ENCODE data around the gene C1S.
"Not testable (repeated sequence)": the region's sequence is repeated elsewhere in the genome, so short reads cannot be mapped to it uniquely, and the experiment has no call there.

The C1S gene

DNA sequence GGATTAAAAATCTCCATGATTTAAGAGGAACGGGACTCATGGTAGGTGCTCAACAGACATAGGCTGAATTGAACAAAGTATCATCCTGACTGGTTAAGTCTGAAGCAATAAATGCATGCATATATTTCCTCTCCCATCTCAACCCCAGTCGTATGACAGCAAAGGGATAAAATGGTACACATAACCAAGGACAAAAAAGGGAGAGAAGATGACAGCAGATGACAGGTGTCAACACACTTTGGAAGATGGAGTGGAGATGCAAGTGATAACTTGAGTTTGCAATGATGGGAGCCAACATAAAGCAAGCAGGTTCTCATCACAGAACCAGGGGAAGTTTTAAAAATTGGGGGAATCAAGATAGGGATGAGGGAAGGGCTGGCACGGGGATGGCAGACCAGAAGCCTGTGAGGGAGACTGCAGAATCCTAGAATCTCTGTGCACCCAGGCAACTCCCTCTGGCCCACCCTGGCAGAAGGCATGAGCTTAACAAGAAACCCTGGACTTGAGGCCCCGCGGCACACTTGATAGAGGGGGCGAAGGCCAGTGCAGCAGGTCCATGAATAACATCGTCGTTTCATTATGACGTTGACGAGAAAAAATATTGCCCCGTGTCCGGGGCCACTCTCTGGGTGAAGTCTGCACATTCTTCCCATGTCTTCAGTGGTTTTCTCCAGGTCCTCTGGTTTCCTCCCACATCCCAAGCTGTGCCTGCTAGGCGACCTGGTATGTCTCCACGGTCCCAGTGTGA is 43.5 kb downstream of the C1S start:
- Mint-ChIP-seq H3K27me3 (ENCODE audit: low read depth, poor library complexity) (no peaks in the 10 kb centered on the region), H3K27ac (no peak overlapping the region), H3K4me3 (no peak overlapping the region), H3K36me3 (ENCODE audit: low read depth) (peaks cover 51% of the 10 kb centered on the region), H3K4me1 (peaks cover 21% of the 10 kb centered on the region), H3K9me3 (peaks cover 23% of the 10 kb centered on the region)
- DNase-seq, result no peak
- TF ChIP-seq, protein P1, sequence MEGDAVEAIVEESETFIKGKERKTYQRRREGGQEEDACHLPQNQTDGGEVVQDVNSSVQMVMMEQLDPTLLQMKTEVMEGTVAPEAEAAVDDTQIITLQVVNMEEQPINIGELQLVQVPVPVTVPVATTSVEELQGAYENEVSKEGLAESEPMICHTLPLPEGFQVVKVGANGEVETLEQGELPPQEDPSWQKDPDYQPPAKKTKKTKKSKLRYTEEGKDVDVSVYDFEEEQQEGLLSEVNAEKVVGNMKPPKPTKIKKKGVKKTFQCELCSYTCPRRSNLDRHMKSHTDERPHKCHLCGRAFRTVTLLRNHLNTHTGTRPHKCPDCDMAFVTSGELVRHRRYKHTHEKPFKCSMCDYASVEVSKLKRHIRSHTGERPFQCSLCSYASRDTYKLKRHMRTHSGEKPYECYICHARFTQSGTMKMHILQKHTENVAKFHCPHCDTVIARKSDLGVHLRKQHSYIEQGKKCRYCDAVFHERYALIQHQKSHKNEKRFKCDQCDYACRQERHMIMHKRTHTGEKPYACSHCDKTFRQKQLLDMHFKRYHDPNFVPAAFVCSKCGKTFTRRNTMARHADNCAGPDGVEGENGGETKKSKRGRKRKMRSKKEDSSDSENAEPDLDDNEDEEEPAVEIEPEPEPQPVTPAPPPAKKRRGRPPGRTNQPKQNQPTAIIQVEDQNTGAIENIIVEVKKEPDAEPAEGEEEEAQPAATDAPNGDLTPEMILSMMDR (IDR thresholded peaks at IDR 0.05), result no peak

DNA sequence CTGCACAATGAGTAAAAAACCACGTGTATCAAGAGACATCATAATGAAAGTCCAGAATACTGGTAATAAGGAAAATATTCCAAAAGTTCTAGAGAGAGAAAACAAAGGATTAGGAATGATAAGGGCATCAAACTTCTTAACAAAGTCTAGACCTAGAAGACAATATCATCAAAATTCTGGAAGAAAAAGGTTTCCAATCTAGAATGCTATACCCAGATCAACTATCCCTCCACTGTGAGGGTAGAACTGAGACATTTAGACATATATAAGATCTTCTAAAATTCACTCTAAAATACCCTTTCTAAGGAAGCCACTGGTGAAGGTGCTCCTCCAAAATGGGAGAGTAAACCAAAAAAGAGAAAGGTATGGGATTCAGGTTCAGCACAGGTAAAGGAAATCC is 45.6 kb downstream of the C1S start:
- peaks cover 3% of the 10 kb centered on the region for H3K27me3 Mint-ChIP-seq (ENCODE audit: low read depth, poor library complexity)
- H3K36me3 Mint-ChIP-seq (ENCODE audit: low read depth), result peaks cover 44% of the 10 kb centered on the region
- H3K9me3 Mint-ChIP-seq, result peaks cover 23% of the 10 kb centered on the region
- H3K4me3 Mint-ChIP-seq, result peak overlapping the region; percentile 56
- no peak overlapping the region for H3K27ac Mint-ChIP-seq
- TF ChIP-seq, protein P1 (IDR thresholded peaks at IDR 0.05), result no peak
- DNase-seq, result no peak
- H3K4me1 Mint-ChIP-seq, result peaks cover 28% of the 10 kb centered on the region

DNA sequence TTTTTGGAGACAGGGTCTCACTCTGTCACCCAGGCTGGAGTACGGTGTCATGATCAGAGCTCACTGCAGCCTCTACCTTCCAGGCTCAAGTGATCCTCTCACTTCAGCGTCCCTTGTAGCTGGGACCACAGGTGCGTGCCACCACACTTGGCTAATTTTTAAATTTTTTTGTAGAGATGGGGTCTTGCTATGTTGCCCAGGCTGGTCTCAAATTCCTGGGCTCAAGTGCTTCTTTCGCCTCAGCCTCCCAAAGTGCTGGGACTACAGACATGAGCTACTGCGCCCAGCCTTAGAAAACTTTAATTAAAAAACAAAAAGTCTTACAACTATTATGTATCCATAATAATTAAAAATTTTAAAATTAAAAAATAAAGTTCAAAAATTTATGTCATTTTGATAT is 46.7 kb downstream of the C1S start:
- not testable (repeated sequence) for H3K27ac Mint-ChIP-seq; H3K27me3 Mint-ChIP-seq (ENCODE audit: low read depth, poor library complexity); DNase-seq
- H3K36me3 Mint-ChIP-seq (ENCODE audit: low read depth), result peaks cover 43% of the 10 kb centered on the region
- H3K9me3 Mint-ChIP-seq, result peaks cover 23% of the 10 kb centered on the region
- H3K4me3 Mint-ChIP-seq, result peak overlapping the region; percentile 56
- H3K4me1 Mint-ChIP-seq, result peaks cover 24% of the 10 kb centered on the region

DNA sequence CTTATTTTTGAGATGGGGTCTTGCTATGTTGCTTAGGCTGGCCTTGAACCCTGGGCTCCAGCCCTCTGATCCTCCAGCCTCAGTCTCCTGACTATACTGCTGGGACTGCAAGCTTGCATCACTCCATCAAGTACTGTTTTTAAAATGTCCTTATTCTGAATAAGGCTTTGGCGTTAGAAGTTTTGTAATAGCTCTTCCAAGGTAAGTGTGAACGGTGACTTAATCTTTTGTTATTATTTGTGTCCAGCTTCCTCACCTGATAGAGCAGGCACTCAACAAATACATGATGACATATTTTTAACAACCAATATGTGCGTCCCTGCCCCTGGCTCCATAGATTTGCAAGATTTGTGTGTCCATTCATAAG is 47.1 kb downstream of the C1S start:
- TF ChIP-seq, protein P1 (IDR thresholded peaks at IDR 0.05), result no peak
- H3K27ac Mint-ChIP-seq, result peak overlapping the region; percentile 97
- H3K36me3 Mint-ChIP-seq (ENCODE audit: low read depth), result peaks cover 39% of the 10 kb centered on the region
- DNase-seq, result no peak
- H3K9me3 Mint-ChIP-seq, result peaks cover 23% of the 10 kb centered on the region
- H3K4me1 Mint-ChIP-seq, result peaks cover 20% of the 10 kb centered on the region
- H3K4me3 Mint-ChIP-seq, result peak overlapping the region; percentile 89
- peaks cover 3% of the 10 kb centered on the region for H3K27me3 Mint-ChIP-seq (ENCODE audit: low read depth, poor library complexity)

DNA sequence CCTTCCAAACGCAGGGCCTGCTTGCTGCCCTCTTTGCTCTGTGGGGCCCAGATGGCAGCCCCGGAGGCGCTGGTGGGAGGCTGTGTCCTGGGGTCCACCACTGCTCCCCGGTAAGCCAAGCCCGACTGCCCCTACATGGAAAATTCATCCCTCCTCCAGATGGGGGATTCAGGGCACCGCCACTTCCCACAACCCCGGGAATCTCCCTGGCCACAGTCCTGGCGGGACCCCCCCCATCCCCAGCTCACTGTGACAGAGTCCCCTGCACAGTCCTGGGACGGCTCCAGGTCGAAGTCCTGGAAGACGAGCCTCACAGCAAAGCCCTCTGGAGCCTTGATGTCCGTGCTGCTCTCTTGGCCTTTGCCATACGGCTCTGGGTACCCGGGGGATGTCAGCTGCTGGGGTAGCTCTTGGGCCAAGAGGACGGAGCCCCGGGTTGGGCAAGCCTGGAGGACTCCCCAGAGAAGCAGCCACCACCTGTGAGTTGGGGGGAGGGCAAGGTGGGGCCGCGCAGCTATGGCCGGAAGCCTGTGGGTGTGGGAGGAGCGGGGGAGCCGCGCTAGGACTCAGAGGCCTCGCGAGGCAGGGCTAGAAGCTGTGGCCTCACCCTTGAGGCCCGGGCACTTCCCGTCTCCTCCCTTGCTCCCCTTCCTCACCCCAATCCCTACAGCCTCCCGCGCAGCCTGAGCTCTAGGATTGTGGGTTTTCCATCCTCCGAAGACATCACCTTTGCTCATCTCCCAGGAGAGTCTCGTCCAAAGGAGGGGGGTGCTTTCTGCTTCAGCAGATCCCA is 47.7 kb downstream of the C1S start:
- Mint-ChIP-seq H3K27me3 (ENCODE audit: low read depth, poor library complexity) (peaks cover 3% of the 10 kb centered on the region), H3K36me3 (ENCODE audit: low read depth) (peaks cover 35% of the 10 kb centered on the region), H3K4me3 (peak overlapping the region; percentile 89), H3K27ac (peak overlapping the region; percentile 97), H3K9me3 (peaks cover 23% of the 10 kb centered on the region), H3K4me1 (peaks cover 20% of the 10 kb centered on the region)
- TF ChIP-seq, protein P1 (IDR thresholded peaks at IDR 0.05), result no peak
- DNase-seq, result peak; percentile 66

DNA sequence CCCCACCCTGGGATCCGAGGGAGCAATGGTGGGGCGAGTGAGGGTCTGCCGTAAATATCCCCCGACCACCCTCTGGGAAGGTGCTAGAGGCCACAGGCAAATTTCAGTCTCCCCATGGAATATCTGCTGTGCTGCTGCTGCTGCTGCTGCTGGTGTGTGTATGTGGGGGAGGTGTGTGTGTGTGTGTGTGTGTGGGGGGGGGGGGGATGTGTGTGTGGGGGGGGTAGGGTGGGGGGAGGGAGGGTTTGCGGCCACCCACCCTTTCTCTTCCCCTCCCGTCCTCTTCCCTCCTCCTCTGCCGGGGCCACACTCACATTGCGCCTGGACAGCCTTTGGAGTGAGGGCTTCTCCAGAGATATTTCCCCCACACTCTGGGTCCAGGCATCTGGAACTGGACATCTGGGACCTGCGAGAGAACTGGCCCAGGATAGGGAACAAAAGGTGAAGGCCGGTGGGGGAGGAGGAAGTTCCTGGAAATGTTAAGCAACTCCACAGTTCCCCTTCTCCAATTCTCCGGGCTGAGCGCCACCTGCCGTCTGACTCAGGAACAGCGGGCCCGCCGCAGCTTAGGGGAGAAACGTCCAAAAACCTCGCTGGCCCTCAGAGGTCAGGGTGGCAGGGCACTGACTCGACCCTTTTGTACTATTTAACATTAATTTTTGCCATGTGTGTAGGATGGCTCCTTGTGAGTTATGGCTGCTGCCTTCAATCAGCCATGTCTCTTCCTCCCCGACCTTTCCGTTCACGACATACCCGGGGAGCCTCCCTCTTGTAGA is 48.5 kb downstream of the C1S start, which contains the start of gene C1RL:
C1RL (minus strand) TSS at position 419 of the 776 bp plus-strand sequence; CDS start at position 385, 34 bp downstream.
- TF ChIP-seq, protein P1 (IDR thresholded peaks at IDR 0.05), result peak; percentile 92
- H3K4me3 Mint-ChIP-seq, result peak within 1 kb of the TSS; percentile 89
- peaks cover 20% of the 10 kb centered on the region for H3K4me1 Mint-ChIP-seq
- peaks cover 28% of the 10 kb centered on the region for H3K36me3 Mint-ChIP-seq (ENCODE audit: low read depth)
- peaks cover 23% of the 10 kb centered on the region for H3K9me3 Mint-ChIP-seq
- peaks cover 5% of the 10 kb centered on the region for H3K27me3 Mint-ChIP-seq (ENCODE audit: low read depth, poor library complexity)
- peak; percentile 95 for DNase-seq
- peak within 1 kb of the TSS; percentile 97 for H3K27ac Mint-ChIP-seq
